KMS-11 (cell line): ENCODE results near the gene IRF2BP2.

Experiments used
- H2AFZ ChIP-seq: fragments of 200-600 bp; sonication (generic); 2 replicates; pipeline ENCODE4 v1.6.1; 2016; ENCODE audit warnings: antibody characterized with exemption, mixed run types, low read depth
- H3K27ac ChIP-seq: fragments of 200-600 bp; sonication (generic); 2 replicates; pipeline ENCODE4 v1.6.1; 2016; ENCODE audit warnings: mild to moderate bottlenecking, mixed run types
- H3K27me3 ChIP-seq: fragments of 200-600 bp; sonication (generic); 2 replicates; pipeline ENCODE4 v1.6.1; 2017; ENCODE audit warnings: mild to moderate bottlenecking, low read depth, mixed run types, moderate library complexity; ENCODE audit not compliant: insufficient read depth
- H3K36me3 ChIP-seq: fragments of 200-600 bp; sonication (generic); 2 replicates; pipeline ENCODE4 v1.6.1; 2017; ENCODE audit warnings: mild to moderate bottlenecking, mixed run types; ENCODE audit not compliant: insufficient read depth
- H3K4me1 ChIP-seq: fragments of 200-600 bp; sonication (generic); 2 replicates; pipeline ENCODE4 v1.6.1; 2016; ENCODE audit warnings: mild to moderate bottlenecking, low read depth, mixed run types; ENCODE audit not compliant: poor library complexity, severe bottlenecking
- H3K4me2 ChIP-seq: fragments of 200-600 bp; sonication (generic); 2 replicates; pipeline ENCODE4 v1.7.0; 2016; ENCODE audit warnings: mild to moderate bottlenecking, mixed run types
- H3K4me3 ChIP-seq: fragments of 200-600 bp; sonication (generic); IDR thresholded peaks from 2 replicates; pipeline ENCODE4 v1.6.1; 2017; ENCODE audit warnings: low read depth, low read length, mixed read lengths; ENCODE audit not compliant: insufficient read depth
- H3K79me2 ChIP-seq: fragments of 200-600 bp; sonication (generic); 2 replicates; pipeline ENCODE4 v1.6.1; 2016; ENCODE audit warnings: low read depth, mixed run types; ENCODE audit not compliant: insufficient read depth
- H3K9ac ChIP-seq: fragments of 200-600 bp; sonication (generic); 2 replicates; pipeline ENCODE4 v1.6.1; 2016; ENCODE audit warnings: mild to moderate bottlenecking, mixed run types
- H4K20me1 ChIP-seq: fragments of 200-600 bp; sonication (generic); 2 replicates; pipeline ENCODE4 v1.6.1; 2016; ENCODE audit warnings: mild to moderate bottlenecking, mixed run types; ENCODE audit not compliant: insufficient read depth
- CTCF ChIP-seq: fragments of 200-600 bp; sonication (generic); conservative IDR thresholded peaks from 2 replicates; pipeline ENCODE4 v1.6.1; 2017; ENCODE audit warnings: low read depth, mild to moderate bottlenecking, antibody characterized with exemption, low read length, moderate library complexity, mixed read lengths

IRF2BP2 gene

GRCh38 chr1:234616644-234617043 is 6.7 kb upstream of the IRF2BP2 start:
- Histone ChIP-seq H3K4me1 (peaks cover 31% of the 10 kb centered on the region), H3K4me2 (no peak overlapping the region), H3K79me2 (no peaks in the 10 kb centered on the region), H2AFZ (no peak overlapping the region), H3K36me3 (no peaks in the 10 kb centered on the region), H3K4me3 (no peak overlapping the region), H3K9ac (no peak overlapping the region), H3K27ac (no peak overlapping the region), H4K20me1 (no peaks in the 10 kb centered on the region), H3K27me3 (no peaks in the 10 kb centered on the region)
- TF ChIP-seq CTCF = no peak

- Histone ChIP-seq H3K79me2 (no peaks in the 10 kb centered on the region), H3K4me1 (peaks cover 35% of the 10 kb centered on the region), H4K20me1 (no peaks in the 10 kb centered on the region), H3K4me3 (no peak overlapping the region), H3K27ac (peak overlapping the region; percentile 95; the same call in 1 of the 2 replicates), H3K27me3 (no peaks in the 10 kb centered on the region), H3K36me3 (no peaks in the 10 kb centered on the region), H2AFZ (peak overlapping the region; percentile 77; the same call in 1 of the 2 replicates), H3K9ac (peak overlapping the region; percentile 93; the same call in 1 of the 2 replicates), H3K4me2 (peak overlapping the region; percentile 86)
- no peak for TF ChIP-seq CTCF
Observed at GRCh38 chr1:234614081-234614489, 4.1 kb upstream of the IRF2BP2 start.

- H3K4me3 ChIP-seq = no peak overlapping the region
- TF ChIP-seq CTCF = no peak
- peaks cover 5% of the 10 kb centered on the region for H3K79me2 ChIP-seq
- H3K27ac ChIP-seq = peak overlapping the region; percentile 95
- peaks cover 35% of the 10 kb centered on the region for H3K4me1 ChIP-seq
- peak overlapping the region; percentile 86 for H3K4me2 ChIP-seq
- H4K20me1 ChIP-seq = no peaks in the 10 kb centered on the region
- no peaks in the 10 kb centered on the region for H3K27me3 ChIP-seq
- peak overlapping the region; percentile 77 for H2AFZ ChIP-seq
- H3K9ac ChIP-seq = peak overlapping the region; percentile 93
- no peaks in the 10 kb centered on the region for H3K36me3 ChIP-seq
Observed at GRCh38 chr1:234613128-234613875, 3.3 kb upstream of the IRF2BP2 start.

GRCh38 chr1:234612352-234613127 is 2.6 kb upstream of the IRF2BP2 start:
- peak overlapping the region; percentile 77 for H2AFZ ChIP-seq
- peak overlapping the region; percentile 93 for H3K9ac ChIP-seq
- peaks cover 35% of the 10 kb centered on the region for H3K4me1 ChIP-seq
- H3K4me3 ChIP-seq = no peak overlapping the region
- peak overlapping the region; percentile 95 for H3K27ac ChIP-seq
- peaks cover 13% of the 10 kb centered on the region for H3K79me2 ChIP-seq
- no peaks in the 10 kb centered on the region for H4K20me1 ChIP-seq
- no peaks in the 10 kb centered on the region for H3K27me3 ChIP-seq
- TF ChIP-seq CTCF = no peak
- peak overlapping the region; percentile 86 for H3K4me2 ChIP-seq
- no peaks in the 10 kb centered on the region for H3K36me3 ChIP-seq
